ENCODE results near the gene CDK8.

The CDK8 gene

DNA sequence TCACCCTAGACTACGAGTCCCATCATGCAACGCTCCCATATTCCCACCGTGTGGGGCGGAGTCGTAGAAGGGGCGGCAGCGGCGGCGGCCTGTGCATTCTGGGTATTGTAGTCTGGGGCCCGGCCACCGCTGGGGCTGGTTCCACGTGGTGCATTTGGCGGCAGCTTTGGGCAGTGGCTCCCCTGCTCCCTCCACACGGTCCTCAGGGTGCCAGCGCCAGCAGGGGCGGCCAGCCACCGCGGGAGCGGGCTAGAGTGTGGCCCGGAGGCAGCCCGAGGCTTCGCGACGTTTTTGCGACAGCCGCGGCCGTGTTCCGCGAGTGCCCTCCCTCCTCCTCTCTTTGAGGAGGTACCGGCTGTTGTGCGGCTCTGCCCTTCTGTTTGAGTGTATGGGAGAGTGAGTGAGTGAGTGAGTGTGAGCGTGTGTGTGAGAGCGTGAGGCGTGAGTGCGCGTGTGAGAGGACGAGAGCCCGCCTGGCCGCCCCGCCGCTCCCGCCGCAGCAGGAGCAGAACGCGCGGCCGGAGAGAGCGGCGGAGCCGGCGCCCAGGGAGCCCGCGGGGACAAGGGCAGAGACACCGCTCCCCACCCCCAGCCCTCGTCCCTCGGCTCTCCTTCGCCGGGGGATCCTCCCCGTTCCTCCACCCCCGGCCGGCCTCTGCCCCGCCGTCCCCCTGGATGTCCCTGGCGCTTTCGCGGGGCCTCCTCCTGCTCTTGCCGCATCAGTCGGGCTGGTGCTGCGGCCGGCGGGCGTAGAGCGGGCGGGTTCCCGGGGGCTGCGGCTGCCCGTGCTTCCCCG lies at the start of gene CDK8:
Gene CDK8, plus strand, starts transcription at position 343 of the 796 bp plus-strand sequence. CDS start 513 bp downstream, outside the sequence.
- in situ Hi-C loops (cut with MboI; ENCODE audit: low sequenced_read_pairs) = no loop called here

DNA sequence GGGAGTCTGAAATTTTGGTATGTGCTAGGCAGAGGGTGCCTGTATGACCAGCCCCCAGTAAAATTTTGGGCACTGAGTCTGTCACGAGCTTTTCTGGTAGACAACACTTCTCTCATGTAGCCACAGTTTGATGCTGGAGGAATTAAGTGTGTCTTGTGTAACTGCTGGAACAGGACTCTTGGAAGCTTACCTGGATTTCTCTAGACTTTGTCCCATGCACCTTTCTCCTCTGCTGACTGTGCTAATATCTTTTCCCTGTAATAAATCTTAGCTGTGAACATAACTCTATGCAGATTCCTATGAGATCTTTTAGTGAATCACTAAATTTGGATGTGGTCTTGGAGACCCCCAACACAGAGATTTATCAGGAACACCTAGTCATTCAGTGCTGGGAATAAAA lies 45.6 kb upstream of the CDK8 start:
- in situ Hi-C loops (cut with MboI; ENCODE audit: low sequenced_read_pairs) = no loop called here

DNA sequence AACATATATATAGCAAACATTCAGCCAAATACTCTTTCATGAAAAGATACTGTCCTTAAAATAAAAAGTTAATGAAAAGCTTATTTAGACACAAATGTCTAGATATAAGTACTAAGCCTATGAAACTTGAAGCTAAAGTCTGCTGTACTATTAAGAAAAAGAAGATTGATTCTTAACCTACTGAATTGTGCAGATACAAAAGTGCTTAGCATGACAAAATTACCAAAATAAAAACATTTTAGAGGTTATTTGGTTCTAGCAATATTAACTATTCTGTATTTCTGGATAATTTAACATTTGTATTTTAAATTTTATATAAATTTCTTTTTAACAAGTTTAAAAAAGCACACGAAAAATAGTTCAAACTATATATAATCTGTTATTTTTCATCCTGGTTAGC lies 40.6 kb upstream of the CDK8 start:
- in situ Hi-C loops (cut with MboI; ENCODE audit: low sequenced_read_pairs) = no loop called here

DNA sequence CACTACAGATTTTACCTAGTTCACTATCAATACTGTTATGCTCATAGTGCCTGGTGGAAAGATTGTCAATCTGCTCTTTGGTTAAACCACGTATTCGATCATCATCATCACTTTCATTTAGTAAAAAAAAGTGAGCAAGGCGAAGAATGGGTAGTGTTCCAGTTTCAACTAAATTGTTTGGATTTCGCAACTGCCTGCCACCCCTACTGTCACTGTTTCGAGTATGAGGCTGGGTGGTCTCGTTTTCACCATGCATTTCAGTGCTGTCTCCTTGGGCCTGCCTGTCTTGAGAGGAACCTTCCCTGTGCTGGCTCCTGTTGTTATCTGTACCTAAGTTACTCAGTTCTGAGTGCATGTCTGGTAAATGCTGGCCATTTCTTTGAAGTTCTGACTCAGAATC lies 39.9 kb upstream of the CDK8 start:
- in situ Hi-C loops (cut with MboI; ENCODE audit: low sequenced_read_pairs) = no loop called here

DNA sequence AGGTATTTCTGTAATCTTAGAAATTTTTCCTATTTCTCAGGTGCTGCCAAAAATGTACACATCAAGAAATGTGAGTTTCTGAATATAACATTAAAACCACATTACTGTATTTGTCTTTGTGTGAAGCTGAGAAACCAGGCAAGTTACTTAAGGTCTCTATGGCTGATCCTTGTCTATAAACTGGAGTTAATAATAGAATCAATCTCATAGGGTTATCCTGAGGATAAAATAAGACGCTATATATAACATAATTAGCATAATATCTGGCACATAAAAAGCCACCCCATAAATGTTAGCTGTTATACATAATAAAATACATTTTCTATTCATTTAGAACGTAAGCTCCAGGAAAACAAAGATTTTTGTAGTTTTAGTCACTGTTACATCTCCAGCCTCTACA lies 37.9 kb upstream of the CDK8 start:
- in situ Hi-C loops (cut with MboI; ENCODE audit: low sequenced_read_pairs) = no loop called here

DNA sequence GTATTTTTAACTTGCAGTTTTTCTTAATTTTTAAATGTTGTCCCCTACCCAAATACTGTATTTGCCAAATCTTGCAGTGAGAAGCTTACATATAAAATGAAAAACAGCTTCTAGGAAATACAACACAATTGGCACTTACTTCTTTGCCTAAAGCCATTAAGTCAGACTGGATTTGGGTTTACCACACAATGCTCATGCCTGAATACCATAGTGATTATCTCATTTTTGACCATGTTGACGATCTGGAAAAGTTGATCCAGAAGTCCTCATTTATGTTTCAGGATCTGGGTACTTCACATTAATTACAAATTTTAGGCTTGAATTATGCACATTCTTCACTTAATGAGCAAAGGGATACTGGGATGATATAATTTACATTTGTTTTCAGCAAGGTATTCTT lies 34.2 kb upstream of the CDK8 start:
- in situ Hi-C loops (cut with MboI; ENCODE audit: low sequenced_read_pairs) = no loop called here

DNA sequence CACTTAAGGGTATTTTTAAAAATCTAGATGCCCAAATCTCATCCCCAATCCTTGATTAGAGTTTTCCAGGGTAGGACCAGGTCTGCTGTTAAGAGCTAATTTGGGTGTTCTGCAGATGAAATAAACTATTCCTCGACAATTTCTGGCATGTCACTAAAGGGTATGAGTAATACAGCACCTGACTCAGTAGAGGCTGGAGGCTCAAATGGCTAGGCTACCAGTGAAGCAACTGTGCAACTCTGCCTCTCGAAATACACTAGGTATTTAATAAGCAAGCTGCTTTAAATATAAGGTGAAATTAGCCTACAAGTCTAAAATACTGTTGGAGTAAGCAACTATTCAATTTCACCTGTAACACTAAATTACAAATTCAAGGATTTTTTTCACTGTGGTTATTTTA lies 33.4 kb upstream of the CDK8 start:
- in situ Hi-C loops (cut with MboI; ENCODE audit: low sequenced_read_pairs) = no loop called here

DNA sequence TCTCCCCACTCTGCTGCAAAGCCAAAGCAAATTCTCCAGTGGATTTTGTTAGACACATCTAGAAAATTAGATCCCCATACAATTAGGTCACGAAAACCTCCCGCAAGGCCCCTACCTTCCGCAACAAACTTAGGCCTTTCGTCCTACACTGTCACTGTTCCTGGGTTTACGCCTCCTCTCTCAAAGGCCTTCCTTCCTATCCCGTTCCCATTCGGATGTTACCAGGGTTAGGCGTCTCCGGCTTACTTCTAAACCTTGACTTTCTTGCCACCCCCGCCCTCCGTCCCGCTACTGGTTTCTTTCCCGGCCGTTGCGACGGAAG lies 32.6 kb upstream of the CDK8 start:
- in situ Hi-C loops (cut with MboI; ENCODE audit: low sequenced_read_pairs) = no loop called here

DNA sequence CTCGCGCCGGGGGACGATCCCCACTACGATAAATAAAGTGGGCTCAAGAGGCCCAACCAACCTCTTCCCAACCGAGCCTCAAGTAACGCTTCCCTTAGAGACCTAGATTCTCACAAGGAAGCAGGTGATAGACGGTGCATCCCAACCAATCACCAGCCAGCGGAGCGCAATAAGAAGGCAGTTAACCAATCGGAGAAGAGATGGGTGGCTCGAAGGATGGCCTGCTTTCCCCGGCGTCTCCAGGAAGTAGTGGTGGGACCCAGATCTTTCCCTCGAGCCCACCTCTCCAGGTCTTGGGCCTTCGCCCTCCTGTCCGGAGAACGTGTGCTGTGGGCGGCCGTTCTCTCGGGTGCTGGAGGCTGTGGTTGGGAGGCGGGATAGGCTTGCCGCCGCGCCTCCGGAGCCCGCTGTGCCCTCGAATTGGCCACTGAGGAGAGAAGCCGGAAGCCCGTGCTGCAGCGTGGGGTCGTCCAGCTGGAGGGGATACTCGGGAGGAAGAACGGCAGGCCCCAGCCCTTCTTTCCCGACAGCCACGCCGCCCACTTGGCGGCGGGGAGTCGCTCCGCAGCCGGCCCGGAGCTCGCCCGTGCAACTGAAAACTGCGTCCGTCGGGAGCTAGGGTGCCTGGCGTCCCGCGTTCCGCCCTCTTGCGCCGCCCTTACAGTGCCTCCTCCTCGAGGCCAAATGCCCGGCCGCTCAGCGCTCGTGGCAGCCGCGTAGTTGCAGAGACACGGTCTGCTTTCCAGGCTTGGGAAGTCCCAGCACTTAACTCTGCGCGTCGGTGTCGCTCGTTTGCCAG lies 32.0 kb upstream of the CDK8 start, which contains the start of gene RNF6:
Gene RNF6, minus strand, starts transcription at position 594 of the 799 bp plus-strand sequence. CDS start 2,665 bp downstream, outside the sequence.
- in situ Hi-C loops (cut with MboI; ENCODE audit: low sequenced_read_pairs) = no loop called here

DNA sequence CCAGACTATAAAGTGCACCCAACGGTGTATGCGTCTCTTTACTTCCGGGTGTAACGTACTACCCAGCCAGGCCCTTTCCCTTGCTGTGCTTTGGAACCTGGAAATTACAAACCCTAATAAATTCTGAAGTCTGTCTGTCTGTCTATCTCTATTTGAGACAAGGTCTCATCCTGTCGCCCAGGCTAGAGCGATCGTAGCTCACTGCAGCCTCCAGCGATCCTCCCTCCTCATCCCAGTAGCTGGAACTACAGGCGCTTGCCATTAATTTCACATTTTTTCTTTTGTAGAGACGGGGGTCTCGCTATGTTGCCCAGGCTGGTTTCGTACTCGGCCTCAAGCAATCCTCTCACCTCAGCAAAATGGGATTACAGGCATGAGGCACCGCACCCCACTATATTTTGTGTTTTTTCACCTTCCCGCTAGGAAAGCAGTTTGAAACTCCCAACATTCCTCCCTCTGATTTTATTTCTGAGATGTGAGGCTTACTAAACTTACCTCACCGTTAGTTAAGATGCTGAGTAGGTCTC lies 31.3 kb upstream of the CDK8 start:
- in situ Hi-C loops (cut with MboI; ENCODE audit: low sequenced_read_pairs) = no loop called here

DNA sequence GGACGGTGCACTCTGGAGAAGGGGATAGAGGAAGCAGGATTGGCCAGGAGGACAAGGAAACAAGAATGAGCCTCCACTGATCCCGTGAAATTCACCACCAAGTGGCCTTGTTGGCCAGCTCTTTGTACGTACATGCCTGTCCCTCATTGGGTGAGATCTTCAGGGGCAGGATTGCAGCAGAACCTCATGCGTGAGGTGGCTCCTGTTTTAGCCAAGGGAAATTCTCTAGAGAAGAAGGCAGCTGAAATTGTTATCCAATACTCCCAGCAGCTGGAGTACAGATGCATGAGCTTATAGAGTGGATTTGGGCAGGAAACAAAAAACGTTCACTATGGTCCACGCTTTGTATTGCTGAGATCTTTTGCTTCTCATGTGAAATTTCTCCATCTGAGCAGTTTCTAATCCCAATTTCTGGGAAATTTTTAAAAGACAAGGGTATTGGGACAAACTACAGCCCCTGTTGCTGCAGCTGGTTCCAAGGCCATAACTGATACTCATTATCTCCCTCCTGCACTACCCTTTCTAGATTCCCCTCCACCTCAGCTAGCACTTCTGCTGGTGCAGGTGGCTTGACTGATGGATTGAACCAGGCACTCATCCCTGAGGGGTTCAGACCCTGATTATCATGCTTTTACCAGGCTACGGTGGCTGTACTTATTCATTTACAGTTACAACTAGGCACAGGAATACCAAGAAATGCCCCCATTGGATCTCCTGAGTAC lies 27.9 kb upstream of the CDK8 start:
- in situ Hi-C loops (cut with MboI; ENCODE audit: low sequenced_read_pairs) = no loop called here

DNA sequence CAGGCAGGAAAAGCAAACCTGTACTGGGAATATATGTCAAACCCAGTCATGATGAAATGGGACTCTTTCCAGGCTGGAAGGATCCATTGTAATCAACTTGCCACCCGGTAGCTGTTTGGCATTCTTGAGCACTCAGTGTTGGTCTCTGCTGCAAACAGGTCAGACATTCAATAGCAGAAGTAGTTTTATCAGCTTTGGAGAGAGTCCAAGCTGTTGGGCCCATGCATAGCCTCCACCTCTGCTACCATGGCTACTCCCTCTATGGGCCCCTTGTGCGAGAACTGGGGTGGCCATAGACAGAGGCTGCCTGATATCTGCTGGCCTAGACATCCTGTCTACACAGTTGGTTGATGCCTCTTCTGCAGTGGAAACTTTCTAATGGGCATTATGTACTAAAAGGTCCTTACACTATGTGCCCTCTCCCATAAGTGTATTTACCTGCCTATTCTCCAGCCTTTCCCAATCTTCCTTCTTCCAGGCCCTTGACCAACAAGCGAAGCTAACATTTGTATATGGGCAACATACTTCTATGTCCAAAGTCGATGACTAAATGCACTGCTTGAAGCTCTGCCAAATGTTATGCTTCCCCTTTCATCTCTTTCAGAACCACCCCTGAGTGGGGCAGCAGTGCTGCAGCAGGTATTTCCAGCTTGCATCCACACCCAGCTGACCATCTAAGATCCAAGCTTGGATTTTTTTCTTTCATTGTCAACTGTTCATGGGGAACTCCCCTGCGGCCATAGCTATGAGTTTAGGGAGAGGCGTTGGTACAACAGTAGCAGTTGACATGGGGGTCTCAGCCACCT lies 26.6 kb upstream of the CDK8 start:
- in situ Hi-C loops (cut with MboI; ENCODE audit: low sequenced_read_pairs) = no loop called here

DNA sequence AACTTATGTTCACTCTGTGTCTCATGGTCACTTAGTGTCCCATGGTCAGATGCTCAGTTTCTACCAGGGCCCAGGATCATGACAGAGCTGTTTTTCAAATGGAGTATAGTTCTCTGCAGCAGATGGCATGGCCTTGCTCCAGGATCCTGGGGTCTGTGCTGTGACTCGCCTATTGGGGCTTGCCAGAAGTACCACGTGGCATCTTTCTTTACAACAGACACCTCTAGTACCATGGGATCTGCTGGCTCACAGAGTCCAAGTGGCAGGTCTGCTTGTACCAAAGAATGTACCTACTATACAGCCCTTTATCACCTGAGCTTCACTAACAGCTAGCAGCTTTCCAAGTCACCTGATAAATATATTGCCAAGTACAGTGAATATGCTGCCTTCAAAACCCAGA lies 25.8 kb upstream of the CDK8 start:
- in situ Hi-C loops (cut with MboI; ENCODE audit: low sequenced_read_pairs) = no loop called here

DNA sequence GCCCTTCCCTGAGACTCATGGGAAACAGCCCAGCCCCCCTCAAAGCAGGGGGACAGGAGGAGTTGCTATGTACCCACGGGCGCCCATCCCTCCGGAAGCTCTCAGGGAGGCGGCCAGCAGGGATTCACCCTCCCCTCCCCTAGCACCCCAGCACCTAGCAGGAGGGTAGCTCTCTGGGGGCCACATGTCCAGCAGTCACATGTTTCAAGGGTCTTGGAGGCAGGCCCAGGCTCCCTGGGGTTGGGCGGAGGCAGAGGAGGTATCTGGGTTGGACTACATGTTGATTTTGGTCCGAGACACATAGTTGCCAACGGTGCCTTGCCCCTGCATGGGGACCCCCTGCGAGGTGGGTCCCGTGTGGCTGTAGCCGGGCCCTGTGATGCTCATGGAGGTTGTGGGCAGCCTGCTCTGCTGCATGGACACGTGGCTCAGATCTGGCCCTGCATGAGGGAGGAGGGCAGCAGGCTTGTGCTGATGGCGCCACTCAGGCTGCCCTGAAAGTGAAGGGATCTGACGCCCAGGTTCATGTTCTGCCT lies 24.8 kb upstream of the CDK8 start:
- in situ Hi-C loops (cut with MboI; ENCODE audit: low sequenced_read_pairs) = no loop called here

DNA sequence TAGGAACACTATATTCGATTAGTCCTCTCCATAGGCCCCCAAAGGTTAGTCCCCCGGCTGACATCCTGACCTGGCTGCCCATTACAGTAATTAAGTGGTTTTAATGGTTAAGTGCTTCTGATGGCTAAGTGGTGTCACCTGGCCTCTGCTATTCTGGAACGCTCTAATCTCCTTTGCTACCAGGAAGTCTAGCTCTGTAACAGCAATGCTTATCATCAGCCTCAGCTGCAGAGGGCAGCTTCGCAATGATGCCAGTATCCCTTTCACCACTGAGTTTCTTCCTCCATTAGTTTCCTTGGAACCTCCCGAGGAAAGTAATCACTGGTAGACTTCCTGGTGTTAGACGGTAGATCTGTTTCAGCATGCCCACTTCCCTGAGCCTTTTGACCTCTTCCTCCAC lies 23.2 kb upstream of the CDK8 start:
- in situ Hi-C loops (cut with MboI; ENCODE audit: low sequenced_read_pairs) = no loop called here

DNA sequence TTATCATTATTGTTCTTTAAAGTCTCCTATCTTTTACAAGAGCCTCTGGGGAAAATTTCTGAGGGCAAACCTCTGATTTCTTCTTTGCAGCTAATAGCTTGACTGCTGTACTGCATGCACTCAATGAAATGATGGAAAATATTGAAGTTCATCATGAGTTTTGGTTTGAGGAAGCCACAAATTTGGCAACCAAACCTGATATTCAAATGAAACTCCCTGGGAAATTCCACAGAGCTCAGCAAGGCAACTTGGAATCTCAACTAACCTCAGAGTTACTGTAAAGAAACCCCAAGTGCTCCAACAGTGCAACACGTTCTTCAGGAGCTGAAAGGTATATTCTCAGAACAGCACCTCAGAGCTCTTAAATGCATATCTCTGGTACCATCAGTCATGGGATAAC lies 17.6 kb upstream of the CDK8 start:
- in situ Hi-C loops (cut with MboI; ENCODE audit: low sequenced_read_pairs) = no loop called here

DNA sequence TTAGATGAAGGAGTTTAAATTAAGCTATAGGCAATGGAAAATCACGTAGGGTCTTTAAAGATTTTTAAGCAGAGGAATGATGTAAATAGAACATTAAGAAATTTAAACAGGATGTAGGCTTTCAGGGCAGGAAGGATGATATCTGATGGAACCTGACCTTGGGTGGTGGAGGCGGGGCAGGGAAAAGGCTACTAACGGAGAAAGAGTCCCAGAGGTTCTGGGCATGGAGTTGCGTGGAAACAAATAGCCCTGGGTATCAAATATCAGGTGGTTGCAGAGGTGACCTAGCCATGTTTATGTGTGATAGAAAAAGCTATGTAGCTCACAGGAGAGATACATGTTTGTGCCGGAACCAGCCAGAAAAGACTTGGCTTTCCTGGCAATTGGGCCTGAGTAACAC lies 7.8 kb upstream of the CDK8 start:
- in situ Hi-C loops (cut with MboI; ENCODE audit: low sequenced_read_pairs) = no loop called here

DNA sequence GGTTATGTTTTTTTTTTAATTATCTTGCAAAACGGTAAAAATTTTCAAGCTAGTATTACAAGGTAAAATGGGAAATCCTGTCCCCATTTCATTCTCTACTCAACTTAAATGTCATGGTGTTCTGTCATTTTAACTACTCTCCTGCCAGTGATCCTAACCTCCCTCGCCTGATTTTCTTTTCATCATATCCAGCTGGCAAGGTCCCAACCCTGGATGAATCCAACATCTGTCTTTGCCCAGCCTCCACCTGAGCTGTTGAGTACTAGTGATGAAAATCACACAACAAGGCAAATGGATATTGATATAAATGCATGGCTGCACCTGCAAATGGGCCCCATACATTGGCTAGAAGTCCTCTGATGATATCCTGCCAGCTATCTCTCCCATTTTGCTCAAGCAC lies 6.9 kb upstream of the CDK8 start:
- in situ Hi-C loops (cut with MboI; ENCODE audit: low sequenced_read_pairs) = no loop called here

DNA sequence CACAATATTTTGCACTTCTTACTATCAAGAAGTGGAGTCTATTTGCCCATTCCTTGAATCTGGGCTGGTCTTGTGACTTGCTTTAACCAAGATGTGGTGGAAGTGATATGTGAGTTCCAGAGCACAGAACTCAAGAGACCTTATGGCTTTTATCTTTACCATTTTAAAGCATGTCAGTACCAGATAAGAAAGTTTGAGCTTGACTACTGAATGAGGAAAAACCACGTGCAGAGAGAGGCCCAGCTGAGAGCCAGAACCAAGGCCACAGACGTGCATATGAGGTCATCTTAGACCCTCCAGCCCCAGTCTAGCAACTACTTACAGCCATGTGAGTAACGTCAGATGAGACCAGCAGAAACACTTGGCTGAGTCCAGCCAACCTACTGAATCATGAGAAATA lies 6.3 kb upstream of the CDK8 start:
- in situ Hi-C loops (cut with MboI; ENCODE audit: low sequenced_read_pairs) = no loop called here

DNA sequence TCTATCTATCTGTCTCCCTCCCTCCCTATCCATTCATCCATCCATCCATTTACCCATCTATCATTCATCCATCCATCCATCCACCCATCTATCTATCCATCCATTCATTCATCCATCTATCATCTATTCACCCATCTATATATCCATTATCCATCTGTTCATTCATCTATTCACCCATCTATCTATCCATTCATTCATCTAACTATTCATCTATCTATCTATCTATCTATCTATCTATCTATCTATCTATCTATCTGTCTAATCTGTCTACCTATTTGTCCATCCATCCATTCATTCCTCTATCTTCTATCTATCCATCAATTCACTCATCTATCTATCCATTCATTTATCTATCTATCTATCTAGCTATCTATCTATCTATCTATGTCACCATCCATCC lies 4.4 kb upstream of the CDK8 start:
- in situ Hi-C loops (cut with MboI; ENCODE audit: low sequenced_read_pairs) = no loop called here
